H1 (cell line): Measurements from ENCODE around the gene ISM1. TPM values are rescaled to one million over a fixed set of nuclear protein-coding genes. Genes with fewer than 3 reads are reported as not detected.

Experiments used
- CTCF ChIA-PET: fragments of 300-600 bp; sonication (Branson Sonifier 250); formaldehyde crosslinking; loops from one replicate; lab custom pipeline; 2021; ENCODE audit not compliant: partially characterized antibody; lab: Charles Lee
- POLR2A ChIA-PET: fragments of 300-600 bp; sonication (Branson Sonifier 250); formaldehyde crosslinking; loops from one replicate; lab custom pipeline; 2021; ENCODE audit warnings: inconsistent platforms; ENCODE audit not compliant: partially characterized antibody; lab: Charles Lee
- DNase-seq, 2 experiments: peaks; one replicate each; pipeline versions ENCODE4 v3.0.0 to v3.0.0-alpha.2; 2010 to 2022; ENCODE audit warnings: low spot score in 2 of 2, low read depth in 1 of 2, mixed read lengths in 1 of 2
- FAIRE-seq: peaks from 2 replicates; lab custom pipeline; 2011; peaks lifted over from hg19 to GRCh38; lab: Jason Lieb, UNC
- H2AFZ ChIP-seq: 2 replicates; pipeline ENCODE4 v1.8.1; 2012; ENCODE audit warnings: low read length, inconsistent platforms
- H2AK5ac ChIP-seq: 2 replicates; pipeline ENCODE4 v1.6.1; 2013; ENCODE audit warnings: low read depth, low read length
- H2BK120ac ChIP-seq: replicated peaks from 2 replicates; pipeline ENCODE3; 2013; ENCODE audit warnings: low read depth, low read length, inconsistent platforms
- H2BK12ac ChIP-seq: 2 replicates; pipeline ENCODE4 v1.6.1; 2013; ENCODE audit warnings: low read depth, low read length
- H2BK15ac ChIP-seq: 2 replicates; pipeline ENCODE4 v1.6.1; 2013; ENCODE audit warnings: low read length
- H2BK20ac ChIP-seq: 2 replicates; pipeline ENCODE4 v1.6.1; 2013; ENCODE audit warnings: low read length
- H2BK5ac ChIP-seq: 2 replicates; pipeline ENCODE4 v1.6.1; 2013; ENCODE audit warnings: low read depth, low read length
- H3K14ac ChIP-seq: 2 replicates; pipeline ENCODE4 v1.6.1; 2013; ENCODE audit warnings: inconsistent platforms; ENCODE audit not compliant: insufficient read length
- H3K18ac ChIP-seq: 2 replicates; pipeline ENCODE4 v1.6.1; 2013; ENCODE audit warnings: low read length; ENCODE audit errors: extremely low read depth
- H3K23ac ChIP-seq: 2 replicates; pipeline ENCODE4 v1.6.1; 2013; ENCODE audit warnings: inconsistent platforms; ENCODE audit not compliant: insufficient read length
- H3K23me2 ChIP-seq: 2 replicates; pipeline ENCODE4 v1.6.1; 2013; ENCODE audit warnings: low read depth, low read length
- H3K27ac ChIP-seq: 2 replicates; pipeline ENCODE4 v1.6.1; 2011; ENCODE audit warnings: low read depth, low read length, inconsistent platforms
- H3K27me3 ChIP-seq, 4 experiments: replicated peaks in 1 of 4; 1 replicate in 1 of 4; 2 replicates in 3 of 4; pipeline versions ENCODE4 v1.6.1 to v1.8.1; 2011 to 2013; ENCODE audit warnings: low read length in 3 of 4, mild to moderate bottlenecking in 3 of 4, inconsistent platforms in 2 of 4, mixed read lengths in 2 of 4, moderate library complexity in 1 of 4; ENCODE audit not compliant: control insufficient read depth in 3 of 4, insufficient read depth in 3 of 4; ENCODE audit errors: extremely low read depth in 1 of 4
- H3K36me3 ChIP-seq, 4 experiments: 2 replicates each; pipeline versions ENCODE4 v1.6.1 to v1.8.1; 2011 to 2013; ENCODE audit warnings: mild to moderate bottlenecking in 4 of 4, low read length in 3 of 4, moderate library complexity in 2 of 4, control low read depth in 1 of 4, inconsistent platforms in 1 of 4; ENCODE audit not compliant: insufficient read depth in 4 of 4, control insufficient read depth in 2 of 4
- H3K4ac ChIP-seq: replicated peaks from 2 replicates; pipeline ENCODE3; 2013; ENCODE audit warnings: low read length, low read depth, mixed read lengths, inconsistent platforms; ENCODE audit not compliant: insufficient read length
- H3K4me1 ChIP-seq, 4 experiments: replicated peaks in 1 of 4; 1 replicate in 1 of 4; 2 replicates in 3 of 4; pipeline versions ENCODE4 v1.6.1 to v1.8.1; 2011 to 2013; ENCODE audit warnings: low read length in 3 of 4, inconsistent platforms in 2 of 4, mixed read lengths in 1 of 4; ENCODE audit not compliant: insufficient read depth in 4 of 4, control insufficient read depth in 3 of 4
- H3K4me2 ChIP-seq, 2 experiments: 2 replicates each; pipeline versions ENCODE4 v1.6.1 to v1.8.1; 2011 to 2013; ENCODE audit warnings: low read depth in 2 of 2, low read length in 2 of 2, control low read depth in 1 of 2, inconsistent platforms in 1 of 2, mild to moderate bottlenecking in 1 of 2; ENCODE audit not compliant: insufficient read depth in 1 of 2
- H3K4me3 ChIP-seq, 4 experiments: fragments of 200-600, 300-600 bp in 1 of 4; sonication (generic), shearing (Covaris generic), sonication (Bioruptor Twin) in 1 of 4; 2 replicates each; pipeline versions ENCODE4 v1.5.1 to v1.8.1; 2011 to 2016; ENCODE audit warnings: low read length in 4 of 4, low read depth in 3 of 4, control low read depth in 2 of 4, inconsistent platforms in 2 of 4, mild to moderate bottlenecking in 2 of 4, mixed read lengths in 1 of 4, moderate library complexity in 1 of 4; ENCODE audit not compliant: insufficient read depth in 2 of 4; ENCODE audit errors: extremely low read depth in 1 of 4
- H3K56ac ChIP-seq: replicated peaks from 2 replicates; pipeline ENCODE3; 2013; ENCODE audit warnings: low read depth, mild to moderate bottlenecking, mixed read lengths, low read length, inconsistent platforms; ENCODE audit not compliant: insufficient read length
- H3K79me1 ChIP-seq: 2 replicates; pipeline ENCODE4 v1.6.1; 2013; ENCODE audit warnings: low read depth, low read length, control low read depth
- H3K79me2 ChIP-seq, 2 experiments: 2 replicates each; pipeline versions ENCODE4 v1.6.1 to v1.8.1; 2012 to 2013; ENCODE audit warnings: low read length in 2 of 2, mild to moderate bottlenecking in 2 of 2, inconsistent platforms in 1 of 2; ENCODE audit not compliant: insufficient read depth in 2 of 2, control insufficient read depth in 1 of 2
- H3K9ac ChIP-seq, 4 experiments: replicated peaks in 1 of 4; 1 replicate in 1 of 4; 2 replicates in 3 of 4; pipeline versions ENCODE4 v1.6.1 to v1.8.1; 2011 to 2013; ENCODE audit warnings: low read depth in 3 of 4, low read length in 3 of 4, control low read depth in 2 of 4, mild to moderate bottlenecking in 2 of 4, moderate library complexity in 2 of 4, inconsistent platforms in 1 of 4; ENCODE audit errors: extremely low read depth in 1 of 4
- H3K9me3 ChIP-seq, 2 experiments: 2 replicates each; pipeline versions ENCODE4 v1.6.1 to v1.8.1; 2012 to 2013; ENCODE audit warnings: mild to moderate bottlenecking in 2 of 2, moderate library complexity in 2 of 2, control low read depth in 1 of 2, inconsistent platforms in 1 of 2, low read depth in 1 of 2, low read length in 1 of 2, mixed read lengths in 1 of 2; ENCODE audit not compliant: insufficient read depth in 2 of 2
- H4K20me1 ChIP-seq, 2 experiments: replicated peaks in 1 of 2; 2 replicates each; pipeline versions ENCODE3 to v1.8.1; 2011 to 2013; ENCODE audit warnings: inconsistent platforms in 2 of 2, low read length in 2 of 2, mild to moderate bottlenecking in 1 of 2; ENCODE audit not compliant: insufficient read depth in 2 of 2, control insufficient read depth in 1 of 2
- H4K5ac ChIP-seq: 2 replicates; pipeline ENCODE4 v1.6.1; 2013; ENCODE audit warnings: low read length, low read depth, mixed read lengths, inconsistent platforms; ENCODE audit not compliant: insufficient read length
- H4K8ac ChIP-seq: 2 replicates; pipeline ENCODE4 v1.8.0; 2013; ENCODE audit warnings: mild to moderate bottlenecking, moderate library complexity, low read length, inconsistent platforms; ENCODE audit not compliant: insufficient read depth; ENCODE audit errors: extremely low read depth
- H4K91ac ChIP-seq: replicated peaks from 2 replicates; pipeline ENCODE3; 2013; ENCODE audit warnings: low read length, mixed read lengths, inconsistent platforms; ENCODE audit not compliant: insufficient read length
- ASH2L ChIP-seq: fragments of 200-600, 300-600 bp; sonication (generic); IDR thresholded peaks from one replicate; pipeline ENCODE4 v1.7.1; 2017; ENCODE audit warnings: low read length
- BRCA1 ChIP-seq: IDR thresholded peaks from 2 replicates; pipeline ENCODE4 v1.6.1; 2012; ENCODE audit warnings: low read depth, low read length, improper control_type of control experiment
- CBX5 ChIP-seq: fragments of 300-800, 300-1000 bp; sonication (generic); IDR thresholded peaks from 2 replicates; pipeline ENCODE4 v1.7.1; 2016; ENCODE audit warnings: antibody characterized with exemption, low read length, low read depth
- CEBPB ChIP-seq: IDR thresholded peaks from 2 replicates; pipeline ENCODE4 v1.6.1; 2012; ENCODE audit warnings: low read depth, low read length
- HDAC6 ChIP-seq: IDR thresholded peaks from one replicate; pipeline ENCODE4 v1.7.1; 2012; ENCODE audit warnings: low read depth, mild to moderate bottlenecking, inconsistent platforms, low read length, moderate library complexity
- JUND ChIP-seq: IDR thresholded peaks from 2 replicates; pipeline ENCODE4 v1.6.1; 2011; ENCODE audit warnings: mild to moderate bottlenecking, improper control_type of control experiment, low read length
- POLR2A ChIP-seq, 2 experiments: IDR thresholded peaks; 1 replicate in 1 of 2; 2 replicates in 1 of 2; pipeline ENCODE4 v1.6.1; 2011; ENCODE audit warnings: low read depth in 2 of 2, low read length in 2 of 2, mild to moderate bottlenecking in 2 of 2; ENCODE audit errors: control extremely low read depth in 1 of 2
- RNF2 ChIP-seq: fragments of 200-900, 300-1000 bp; sonication (generic); IDR thresholded peaks from 2 replicates; pipeline ENCODE4 v1.7.1; 2016; ENCODE audit warnings: borderline replicate concordance, low read depth, mild to moderate bottlenecking, antibody characterized with exemption, low read length; ENCODE audit not compliant: poor library complexity, severe bottlenecking; ENCODE audit errors: missing control alignments
- SP1 ChIP-seq: IDR thresholded peaks from 2 replicates; pipeline ENCODE4 v1.6.1; 2011; ENCODE audit warnings: low read depth, low read length
- SP4 ChIP-seq: IDR thresholded peaks from 2 replicates; pipeline ENCODE4 v1.6.1; 2012; ENCODE audit warnings: low read length, inconsistent platforms
- SUZ12 ChIP-seq: fragments of 200-600 bp; sonication (generic); IDR thresholded peaks from 2 replicates; pipeline ENCODE4 v1.6.1; 2012; ENCODE audit warnings: mild to moderate bottlenecking, inconsistent platforms, low read length, moderate library complexity, mixed read lengths
- WGBS, 2 experiments: shearing (Covaris generic) in 1 of 2; methylation state at CpG; one replicate each; pipeline versions ENCODE4 v1.1.6 to v1.1.7; 2013 to 2015; ENCODE audit warnings: low lambda C conversion rate in 2 of 2, mixed read lengths in 2 of 2, inconsistent platforms in 1 of 2, low coverage in 1 of 2, missing lambda C conversion rate in 1 of 2; ENCODE audit not compliant: insufficient replicate concordance in 2 of 2, insufficient coverage in 1 of 2, insufficient read length in 1 of 2; ENCODE audit errors: extremely low coverage in 1 of 2, missing lambda C conversion rate in 1 of 2; 5-methylcytosine and 5-hydroxymethylcytosine counted together
- polyA plus RNA-seq, 7 experiments: library from polyadenylated mRNA; depleted of rRNA in 3 of 7; stranded (reverse) in 5 of 7; unstranded in 2 of 7; fragments of >200 nt in 5 of 7; fragments of 200-250 nt in 2 of 7; gene quantifications; 1 replicate in 5 of 7; 2 replicates in 1 of 7; 4 replicates in 1 of 7; pipeline versions ENCODE4 v1.2.1 to v1.2.3, GENCODE V29; 2011 to 2013; ENCODE audit warnings: missing spikeins in 2 of 7, mixed read lengths in 2 of 7
- total RNA-seq: library from RNA; stranded (reverse); fragmentation: NEBNext Ultra II Directional; extraction: Animal tissue kit (Norgen Biotek cat#: 25700); gene quantifications from 2 replicates; pipeline ENCODE4 v1.2.1, GENCODE V29; 2021
- TF ChIP-seq, protein P1 (sequence below): IDR thresholded peaks from 2 replicates; pipeline ENCODE4 v1.6.1; 2012; ENCODE audit warnings: inconsistent platforms

ISM1 gene
- total and polyA plus RNA-seq, 2 of the 8 experiments (the other 6 are each of a cell fraction or from before 2014, with no cell fraction given) = 0.62 to 0.97 TPM

DNA sequence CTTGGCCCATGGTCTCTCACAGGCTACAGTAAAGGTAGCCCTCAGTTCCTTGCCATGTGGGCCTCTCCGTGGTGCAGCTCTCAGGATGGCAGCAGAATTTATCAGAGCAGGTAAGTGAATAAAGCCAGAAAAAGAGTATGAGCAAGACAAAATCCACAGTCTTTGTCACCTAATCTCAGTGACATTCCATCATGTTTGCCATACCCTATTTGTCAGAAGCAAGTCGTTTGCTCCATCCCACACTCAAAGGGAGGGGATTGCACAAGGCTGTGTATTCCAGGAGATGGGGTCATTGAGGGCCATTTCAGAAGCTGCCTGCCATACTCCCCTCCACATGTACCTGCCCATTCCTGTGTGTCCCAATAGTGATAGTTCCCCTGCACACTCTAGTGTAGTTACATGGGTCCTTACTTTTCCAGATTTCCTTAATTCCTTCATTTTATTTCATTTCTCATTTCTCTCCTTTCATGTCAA is 24.2 kb downstream of the ISM1 start:
- Histone ChIP-seq H3K79me2 (no peaks in the 10 kb centered on the region), H2AK5ac (no peak overlapping the region), H3K18ac (no peak overlapping the region), H2BK120ac (no peak overlapping the region), H2AFZ (no peak overlapping the region), H3K23me2 (no peaks in the 10 kb centered on the region), H3K56ac (no peak overlapping the region), H2BK15ac (no peak overlapping the region), H3K4me1 (no peaks in the 10 kb centered on the region; a peak in 1 of 7 replicates), H3K36me3 (no peaks in the 10 kb centered on the region), H2BK12ac (no peak overlapping the region), H2BK5ac (no peak overlapping the region), H4K20me1 (no peaks in the 10 kb centered on the region), H3K79me1 (no peaks in the 10 kb centered on the region), H3K14ac (no peak overlapping the region), H3K23ac (no peak overlapping the region), H3K4me2 (no peak overlapping the region), H3K4ac (no peak overlapping the region), H4K91ac (no peak overlapping the region), H4K8ac (no peak overlapping the region), H4K5ac (no peak overlapping the region), H3K4me3 (no peak overlapping the region), H2BK20ac (no peak overlapping the region), H3K9me3 (no peaks in the 10 kb centered on the region), H3K9ac (no peak overlapping the region), H3K27ac (no peak overlapping the region), H3K27me3 (no peaks in the 10 kb centered on the region; a peak in 2 of 7 replicates)
- ChIA-PET CTCF (interaction anchor here (0.7 to 1.1 kb wide), 2 partner anchors 78 to 127 kb away, joined by 3 read pairs; no protein-coding TSS in a partner anchor), POLR2A (no interaction called here)
- no peak for FAIRE-seq
- DNase-seq = no peak
- 90% methylated on average over 2 of the region's 2 CpGs; no CpG with 5 or more reads in 1 of the 2 experiments for WGBS, 2 experiments
- TF ChIP-seq POLR2A (IDR thresholded peaks at IDR 0.05; ENCODE audit: control extremely low read depth in 1 of 2, low read depth in 2 of 2, low read length in 2 of 2) (no peak), RNF2 (no peak), CEBPB (no peak), JUND (no peak), SP1 (no peak), BRCA1 (no peak), ASH2L (no peak), SP4 (no peak), CBX5 (no peak), SUZ12 (no peak), HDAC6 (no peak)
- TF ChIP-seq, protein P1, sequence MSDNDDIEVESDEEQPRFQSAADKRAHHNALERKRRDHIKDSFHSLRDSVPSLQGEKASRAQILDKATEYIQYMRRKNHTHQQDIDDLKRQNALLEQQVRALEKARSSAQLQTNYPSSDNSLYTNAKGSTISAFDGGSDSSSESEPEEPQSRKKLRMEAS = no peak
